NCI-H2107 treated with DMSO at 0.1 percent for 48 hours (cell line): ENCODE data around the gene GPC6.

Experiments
- DNase-seq: peaks from one replicate; lab custom pipeline; 2025; ENCODE audit not compliant: unreplicated experiment; lab: John Stamatoyannopoulos, UW

GPC6 gene

GRCh38 chr13:93368296-93368695, 141.7 kb downstream of the GPC6 start:
- no peak for DNase-seq

DNA sequence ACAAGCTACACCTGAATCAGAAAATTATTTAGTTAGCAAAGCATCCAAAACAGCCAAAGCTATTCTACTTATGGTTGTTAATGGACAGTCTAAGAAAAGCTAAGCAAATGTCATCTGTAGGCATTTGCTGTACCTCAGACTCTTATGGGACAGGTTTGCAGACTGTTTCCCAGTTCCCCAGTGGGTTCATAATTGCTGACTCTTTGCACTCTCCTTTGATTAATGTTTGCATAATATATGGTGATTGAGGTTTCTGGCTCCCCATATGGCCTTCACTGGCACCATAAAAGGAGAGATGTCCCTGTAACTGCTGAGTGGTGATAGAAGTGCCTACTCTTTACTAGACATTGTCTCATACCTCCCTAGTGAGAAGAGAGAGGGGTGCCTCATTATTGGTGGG, 142.1 kb downstream of the GPC6 start:
- DNase-seq: no peak

- DNase-seq: no peak
Measured at GRCh38 chr13:93372856-93373255, 146.2 kb downstream of the GPC6 start.

GRCh38 chr13:93375491-93375890, 148.9 kb downstream of the GPC6 start:
- DNase-seq: no peak

DNA sequence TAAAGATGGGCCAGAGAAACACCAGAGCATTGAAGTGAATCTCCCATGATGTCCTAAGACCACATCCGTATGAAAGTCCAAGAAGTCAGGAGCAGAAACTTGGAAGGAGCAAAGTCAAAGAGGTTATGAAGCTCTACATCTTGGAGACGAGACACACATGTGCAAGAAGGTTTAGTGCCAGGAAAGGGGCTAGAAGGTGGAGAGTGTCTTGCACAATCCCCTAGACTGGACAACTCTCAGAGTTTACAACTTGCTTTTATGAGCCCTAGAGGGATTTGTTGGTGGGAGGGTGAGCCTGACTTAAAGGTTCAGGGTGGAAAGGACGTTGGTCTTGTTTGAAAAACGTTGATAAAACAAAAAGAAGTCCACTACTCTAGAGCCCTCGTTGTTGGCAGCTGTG, 150.6 kb downstream of the GPC6 start:
- no peak for DNase-seq

DNA sequence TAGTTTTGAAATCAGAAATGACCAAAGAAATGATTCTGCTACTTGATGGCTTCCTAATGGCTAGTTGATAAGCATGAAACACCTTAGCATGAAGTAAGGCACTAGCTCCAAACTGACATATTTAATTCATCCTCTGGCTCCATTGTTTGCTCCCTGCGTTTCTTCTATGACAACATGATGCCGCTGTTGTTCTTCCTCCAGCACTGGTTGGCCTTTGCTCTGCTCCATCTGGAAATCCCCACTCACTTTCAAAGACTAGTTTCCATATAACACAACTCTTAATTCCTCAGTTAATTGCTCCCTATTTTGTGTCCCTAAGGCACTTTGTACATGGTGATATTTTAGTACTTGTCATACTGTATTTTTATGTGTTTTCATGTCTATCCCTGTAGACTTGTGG, 151.6 kb downstream of the GPC6 start:
- DNase-seq: no peak

DNA sequence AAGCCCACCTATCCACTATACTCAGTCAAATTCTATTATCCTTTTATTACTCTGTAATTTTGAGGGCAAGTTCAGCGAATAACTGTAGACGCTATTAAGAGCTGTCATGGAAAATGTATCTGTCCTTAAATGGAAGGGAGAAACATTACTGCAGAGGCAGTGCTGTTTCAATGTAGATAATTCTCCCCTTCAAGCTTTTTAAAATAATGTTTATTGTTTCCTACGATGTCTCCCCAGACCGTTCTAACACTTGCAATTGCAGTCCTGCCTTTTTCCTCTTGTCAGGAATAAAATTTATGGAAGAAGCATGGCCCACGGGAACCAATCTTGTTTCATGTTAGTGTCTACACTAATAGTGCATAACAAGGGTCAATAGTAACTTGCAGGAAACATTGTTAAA, 159.5 kb downstream of the GPC6 start:
- DNase-seq: no peak

DNA sequence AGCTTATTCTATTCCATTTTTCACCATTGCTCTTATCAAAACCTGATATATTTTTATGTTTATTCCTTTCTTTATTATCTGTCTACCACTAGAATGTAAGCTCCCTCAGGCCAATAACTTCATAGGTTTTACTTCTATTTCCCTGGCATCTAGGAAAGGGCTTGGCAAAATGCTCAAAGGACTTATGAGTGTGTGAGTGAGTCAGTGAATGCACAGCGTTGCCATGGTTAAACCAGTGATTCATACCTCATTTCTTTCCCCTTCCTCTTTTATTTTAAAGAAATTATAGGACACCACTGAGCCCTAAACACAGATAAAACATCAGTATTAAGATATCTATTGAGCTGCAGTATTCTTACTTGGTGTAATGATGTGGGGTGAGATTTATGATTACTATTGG, 162.1 kb downstream of the GPC6 start:
- DNase-seq: no peak

GRCh38 chr13:93397619-93398018, 171.0 kb downstream of the GPC6 start:
- no peak for DNase-seq

GRCh38 chr13:93398167-93399035, 171.8 kb downstream of the GPC6 start:
- DNase-seq: no peak

DNA sequence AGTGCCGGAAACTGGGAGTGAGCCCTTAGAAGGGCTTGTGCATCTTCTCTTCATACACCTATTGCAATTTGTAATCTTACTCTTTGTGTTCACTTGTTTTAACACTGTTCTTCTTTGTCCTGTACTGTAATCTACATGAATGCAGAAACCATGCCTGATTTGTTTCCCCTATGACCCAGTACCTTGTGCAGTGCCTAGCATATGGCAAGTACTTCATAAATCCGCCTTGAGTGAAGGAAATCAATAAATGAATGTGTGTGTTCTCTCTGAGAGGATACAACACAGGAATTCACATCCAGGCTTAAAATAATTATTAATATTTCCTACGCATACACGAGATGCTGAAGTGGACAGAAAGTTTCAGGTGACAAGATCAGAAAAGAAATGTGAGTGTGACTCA, 172.6 kb downstream of the GPC6 start:
- no peak for DNase-seq

DNA sequence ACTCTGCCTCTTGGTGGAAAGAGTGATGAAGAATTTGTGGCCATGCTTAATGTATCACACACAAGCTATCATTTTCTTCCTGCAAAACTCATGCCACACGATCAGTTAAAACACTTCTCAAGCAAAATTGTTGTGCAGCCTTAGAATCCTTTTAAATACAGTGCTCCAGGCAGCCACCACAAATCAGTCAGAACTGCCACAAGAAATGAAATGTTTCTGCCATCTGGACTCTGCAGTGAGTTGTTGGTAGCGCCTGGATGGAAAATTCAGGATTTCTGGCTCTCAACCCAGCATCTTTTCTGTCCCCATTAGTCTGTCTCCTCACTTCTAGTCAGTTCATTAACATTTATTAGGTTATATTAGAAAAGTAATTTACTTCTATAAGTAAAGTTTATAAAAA, 179.5 kb downstream of the GPC6 start:
- no peak for DNase-seq

- DNase-seq: no peak
Measured at GRCh38 chr13:93407551-93407950, 180.9 kb downstream of the GPC6 start.

DNA sequence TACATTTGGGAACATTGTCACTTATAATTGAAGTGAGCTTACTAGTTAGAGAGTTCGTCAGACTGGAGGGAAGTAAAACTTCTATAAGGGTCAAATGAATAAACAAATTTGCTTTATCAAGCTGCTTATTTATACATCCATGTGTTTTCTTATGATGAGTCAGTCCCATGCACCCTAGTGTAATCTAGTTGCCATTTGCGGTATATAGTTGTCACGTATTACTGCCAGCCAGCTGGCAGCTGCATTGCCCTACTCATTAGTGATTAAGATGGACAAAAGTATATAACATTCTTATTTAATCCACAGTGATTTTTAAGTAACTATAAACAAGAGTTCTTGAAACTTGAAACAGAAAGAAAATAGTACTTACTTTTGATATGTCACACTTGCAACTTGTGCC, 182.4 kb downstream of the GPC6 start:
- DNase-seq: no peak

DNA sequence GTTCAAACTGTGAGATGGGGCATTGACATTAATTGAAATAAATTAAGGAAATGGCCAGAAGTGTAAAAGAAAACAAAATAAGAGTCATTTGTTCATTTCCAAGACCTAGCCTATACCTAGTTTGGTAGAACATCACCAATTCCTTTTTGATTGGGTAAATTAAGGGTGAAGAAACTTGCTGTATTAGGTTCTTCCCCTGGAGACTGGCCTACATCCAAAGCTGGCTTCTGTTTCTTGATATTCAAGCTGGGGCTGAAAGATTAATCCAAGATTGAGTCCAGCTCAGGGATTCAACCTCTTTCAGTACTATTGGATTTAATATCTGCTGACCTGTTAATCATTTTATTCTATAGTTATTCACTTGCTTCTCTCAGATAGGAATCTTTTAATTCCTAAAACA, 183.2 kb downstream of the GPC6 start:
- DNase-seq: no peak

- no peak for DNase-seq
Measured at GRCh38 chr13:93411186-93411680, 184.6 kb downstream of the GPC6 start.

DNA sequence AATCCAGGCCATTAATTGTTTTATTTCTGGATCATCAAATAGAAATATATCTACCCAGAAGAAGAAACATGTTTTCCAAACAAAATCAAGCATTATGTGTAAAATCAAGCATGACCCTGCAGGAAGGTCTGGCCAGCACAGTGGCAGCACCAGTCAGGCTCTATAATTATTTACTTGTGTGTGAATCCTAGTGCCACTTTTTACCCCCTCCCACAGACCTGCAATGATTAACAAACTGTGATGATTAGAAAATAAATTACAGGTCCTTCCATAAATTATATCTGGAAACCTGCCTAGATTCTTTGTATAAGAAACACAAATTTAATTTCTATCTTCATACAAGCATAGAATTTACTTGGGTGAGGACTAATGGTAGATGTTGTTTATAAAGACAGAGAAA, 186.1 kb downstream of the GPC6 start:
- DNase-seq: no peak

- no peak for DNase-seq
Measured at GRCh38 chr13:93413972-93414717, 187.5 kb downstream of the GPC6 start.

DNA sequence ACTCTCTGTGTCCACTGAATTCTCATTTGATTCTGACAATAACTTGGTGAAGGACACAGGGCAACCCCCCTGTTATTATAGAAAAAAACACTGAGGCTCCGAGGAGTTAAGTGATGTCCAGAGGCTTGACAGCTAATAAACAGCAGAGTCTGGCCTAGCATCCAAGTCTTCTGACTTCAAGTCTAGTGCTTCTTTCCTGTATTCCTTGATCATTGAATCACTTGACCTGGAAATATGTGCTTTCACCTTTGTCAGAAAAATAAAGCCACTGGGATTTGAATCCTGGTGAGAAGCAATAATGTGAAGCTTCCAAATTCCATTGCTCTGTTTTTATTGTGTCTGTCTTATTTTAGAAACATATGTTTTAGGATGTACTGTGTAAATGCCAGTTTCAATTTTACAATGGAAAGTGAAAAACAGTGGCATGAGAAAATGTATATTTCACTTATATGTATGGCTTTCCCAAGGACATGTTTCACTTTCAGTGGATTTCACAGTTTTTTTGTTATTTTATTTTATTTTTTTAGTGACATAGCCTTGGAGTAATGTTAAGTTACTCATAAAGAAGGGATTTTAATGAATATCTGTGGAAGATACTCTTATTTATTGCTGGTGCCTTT, 190.2 kb downstream of the GPC6 start:
- DNase-seq: no peak

DNA sequence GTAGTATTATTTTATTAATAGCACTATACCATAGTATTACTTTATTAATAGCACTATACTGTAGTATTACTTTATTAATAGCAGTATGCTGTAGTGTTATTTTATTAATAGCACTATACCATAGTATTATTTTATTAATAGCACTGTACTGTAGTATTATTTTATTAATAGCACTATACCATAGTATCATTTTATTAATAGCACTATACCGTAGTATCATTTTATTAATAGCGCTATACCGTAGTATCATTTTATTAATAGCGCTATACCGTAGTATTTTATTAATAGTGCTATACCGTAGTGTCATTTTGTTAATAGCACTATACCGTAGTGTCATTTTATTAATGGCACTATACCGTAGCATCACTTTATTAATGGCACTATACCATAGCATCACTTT, 191.8 kb downstream of the GPC6 start:
- DNase-seq: no peak

GRCh38 chr13:93420206-93420605, 193.6 kb downstream of the GPC6 start:
- DNase-seq: no peak

DNA sequence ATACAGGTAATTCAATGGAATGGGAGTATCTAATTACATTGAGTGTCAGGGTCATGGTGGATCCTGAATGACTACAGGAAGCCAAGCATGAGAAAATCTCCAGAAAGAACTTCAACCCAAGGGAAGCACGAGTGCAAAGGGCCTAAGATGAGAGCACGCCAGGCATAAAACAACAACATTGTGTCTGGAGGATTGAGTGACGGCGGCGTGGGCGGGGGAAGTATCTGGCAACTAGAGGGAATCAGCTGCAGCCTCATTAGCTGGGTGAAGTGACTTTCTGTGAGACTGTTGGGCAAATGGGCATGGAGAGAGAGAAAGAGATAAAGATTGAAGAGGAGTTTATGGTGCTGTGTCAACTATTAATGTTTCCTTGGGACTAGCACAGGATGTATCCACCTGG, 194.3 kb downstream of the GPC6 start:
- no peak for DNase-seq
